Retinal pigment epithelial cell (primary cell): ENCODE data around the gene KCNN2.

Source experiments
- DNase-seq: peaks from one replicate; pipeline ENCODE4 v3.0.0-alpha.2; 2010; ENCODE audit warnings: low read depth
- H3K4me3 ChIP-seq: 2 replicates; pipeline ENCODE4 v1.5.1; 2011; ENCODE audit warnings: mild to moderate bottlenecking, low read length, control low read depth, moderate library complexity
- CTCF ChIP-seq: conservative IDR thresholded peaks from 2 replicates; pipeline ENCODE4 v1.5.1; 2011; ENCODE audit warnings: low read depth, low read length, control low read depth, inconsistent platforms

KCNN2 gene

GRCh38 chr5:114477816-114478334 lies 116.0 kb downstream of the KCNN2 start:
- TF ChIP-seq CTCF: no peak
- no peak for DNase-seq
- H3K4me3 ChIP-seq: no peak overlapping the region

GRCh38 chr5:114500756-114501155 lies 138.9 kb downstream of the KCNN2 start:
- no peak for TF ChIP-seq CTCF
- H3K4me3 ChIP-seq: no peak overlapping the region
- no peak for DNase-seq

GRCh38 chr5:114504560-114504959 lies 142.7 kb downstream of the KCNN2 start:
- DNase-seq: no peak
- TF ChIP-seq CTCF: no peak
- H3K4me3 ChIP-seq: no peak overlapping the region

- DNase-seq: no peak
- no peak overlapping the region for H3K4me3 ChIP-seq
- TF ChIP-seq CTCF: no peak
These were observed 162.4 kb downstream of the KCNN2 start for GRCh38 chr5:114524221-114524620.

GRCh38 chr5:114544561-114544960 lies 182.7 kb downstream of the KCNN2 start:
- no peak overlapping the region for H3K4me3 ChIP-seq
- no peak for TF ChIP-seq CTCF
- DNase-seq: no peak
